Prostate gland (tissue), 2 donors: Measurements from ENCODE around the gene CALML3.

Experiments
- CTCF ChIP-seq, 4 experiments: fragments of 200-600 bp in 2 of 4; fragments of 450-650 bp in 2 of 4; sonication (generic) in 2 of 4; IDR thresholded peaks; 1 replicate in 3 of 4; 2 replicates in 1 of 4; pipeline ENCODE4 v1.5.1; 2016 to 2019; ENCODE audit warnings: antibody characterized with exemption in 4 of 4, mild to moderate bottlenecking in 2 of 4, moderate library complexity in 2 of 4
- POLR2A ChIP-seq: fragments of 450-650 bp; IDR thresholded peaks from one replicate; pipeline ENCODE4 v1.6.1; 2016; ENCODE audit warnings: antibody characterized with exemption, mild to moderate bottlenecking

GRCh38 chr10:5518143-5518542 is 6.6 kb upstream of the CALML3 start:
- no peak for TF ChIP-seq CTCF (IDR thresholded peaks at IDR 0.05)
- TF ChIP-seq POLR2A = no peak
